H1 (cell line): Measurements from ENCODE around the gene PAX6. TPM values are rescaled to one million over a fixed set of nuclear protein-coding genes. Genes with fewer than 3 reads are reported as not detected.

Experiments used
- CTBP2 ChIP-seq: IDR thresholded peaks from 2 replicates; pipeline ENCODE4 v1.7.0; 2011; ENCODE audit warnings: borderline replicate concordance, mild to moderate bottlenecking, moderate library complexity, mixed read lengths, low read length; ENCODE audit not compliant: insufficient read depth, insufficient read length
- MAFK ChIP-seq: IDR thresholded peaks from 2 replicates; pipeline ENCODE4 v1.6.1; 2012; ENCODE audit warnings: low read depth, mild to moderate bottlenecking, improper control_type of control experiment, low read length
- RBBP5 ChIP-seq: IDR thresholded peaks from 2 replicates; pipeline ENCODE4 v1.7.1; 2012; ENCODE audit warnings: low read depth, mild to moderate bottlenecking, inconsistent platforms, low read length, moderate library complexity, borderline replicate concordance
- SP2 ChIP-seq: IDR thresholded peaks from 2 replicates; pipeline ENCODE4 v1.6.1; 2012; ENCODE audit warnings: mild to moderate bottlenecking, low read length, inconsistent platforms
- TCF12 ChIP-seq: IDR thresholded peaks from 2 replicates; pipeline ENCODE4 v1.6.1; 2011; ENCODE audit warnings: low read depth, mild to moderate bottlenecking, low read length
- polyA plus RNA-seq, 7 experiments: library from polyadenylated mRNA; depleted of rRNA in 3 of 7; stranded (reverse) in 5 of 7; unstranded in 2 of 7; fragments of >200 nt in 5 of 7; fragments of 200-250 nt in 2 of 7; gene quantifications; 1 replicate in 5 of 7; 2 replicates in 1 of 7; 4 replicates in 1 of 7; pipeline versions ENCODE4 v1.2.1 to v1.2.3, GENCODE V29; 2011 to 2013; ENCODE audit warnings: missing spikeins in 2 of 7, mixed read lengths in 2 of 7
- total RNA-seq: library from RNA; stranded (reverse); fragmentation: NEBNext Ultra II Directional; extraction: Animal tissue kit (Norgen Biotek cat#: 25700); gene quantifications from 2 replicates; pipeline ENCODE4 v1.2.1, GENCODE V29; 2021

PAX6 gene
- total and polyA plus RNA-seq, 2 of the 8 experiments (the other 6 are each of a cell fraction or from before 2014, with no cell fraction given) = 0.30 to 0.65 TPM

- no peak for TF ChIP-seq TCF12
- TF ChIP-seq SP2 = no peak
- TF ChIP-seq CTBP2 = no peak
- TF ChIP-seq MAFK = no peak
- no peak for TF ChIP-seq RBBP5
Observed at GRCh38 chr11:31798057-31798553, 13.0 kb downstream of the PAX6 start (continued).
